Stimulated activated memory B cell treated with anti-CD40 and anti-IgM and Interleukin-4, amounts not matched to agents 10 μg/mL and 1 μg/mL and 100 μg/mL, for 72 hours (primary cell): ENCODE results near the gene GAL.
"Not testable (repeated sequence)": the region's sequence is repeated elsewhere in the genome, so short reads cannot be mapped to it uniquely, and the experiment has no call there.

ENCODE experiments used
- ATAC-seq: fragments of 150-1000 bp; cut with Tn5 transposase; 2 replicates; pipeline ENCODE4 v1.10.0; 2021
- H3K27ac Mint-ChIP-seq: one replicate; pipeline ENCODE4 v1.8.0; 2022; ENCODE audit warnings: mild to moderate bottlenecking, mixed read lengths
- H3K27me3 Mint-ChIP-seq: one replicate; pipeline ENCODE4 v1.8.0; 2022; ENCODE audit warnings: mixed read lengths
- H3K36me3 Mint-ChIP-seq: one replicate; pipeline ENCODE4 v1.8.0; 2022; ENCODE audit warnings: mixed read lengths
- H3K4me1 Mint-ChIP-seq: one replicate; pipeline ENCODE4 v1.8.0; 2022; ENCODE audit warnings: mixed read lengths
- H3K4me3 Mint-ChIP-seq: one replicate; pipeline ENCODE4 v1.8.0; 2022; ENCODE audit warnings: mild to moderate bottlenecking, moderate library complexity, mixed read lengths
- H3K9me3 Mint-ChIP-seq: one replicate; pipeline ENCODE4 v1.8.0; 2022; ENCODE audit warnings: mixed read lengths

GAL gene

GRCh38 chr11:68684385-68685356 lies at the start of gene GAL:
Gene GAL, plus strand, starts transcription at chr11:68684544. Its CDS starts 380 bp downstream, at chr11:68684924.
- ATAC-seq, result no peak
- no peak within 1 kb of the TSS for H3K27ac Mint-ChIP-seq
- peaks cover 66% of the 10 kb centered on the region for H3K27me3 Mint-ChIP-seq
- no peaks in the 10 kb centered on the region for H3K9me3 Mint-ChIP-seq
- H3K4me3 Mint-ChIP-seq, result no peak within 1 kb of the TSS
- no peaks in the 10 kb centered on the region for H3K4me1 Mint-ChIP-seq
- H3K36me3 Mint-ChIP-seq, result no peaks in the 10 kb centered on the region

GRCh38 chr11:68634606-68635005 lies 49.7 kb upstream of the GAL start:
- H3K27ac Mint-ChIP-seq, ATAC-seq, H3K9me3 Mint-ChIP-seq, H3K4me3 Mint-ChIP-seq, H3K4me1 Mint-ChIP-seq, H3K36me3 Mint-ChIP-seq: not testable (repeated sequence)
- peaks cover 37% of the 10 kb centered on the region for H3K27me3 Mint-ChIP-seq

GRCh38 chr11:68635172-68635571 lies 49.2 kb upstream of the GAL start:
- not testable (repeated sequence) for H3K27ac Mint-ChIP-seq, H3K36me3 Mint-ChIP-seq, H3K4me3 Mint-ChIP-seq, ATAC-seq, H3K4me1 Mint-ChIP-seq, H3K9me3 Mint-ChIP-seq
- peaks cover 37% of the 10 kb centered on the region for H3K27me3 Mint-ChIP-seq

GRCh38 chr11:68635883-68636282 lies 48.5 kb upstream of the GAL start:
- H3K4me1 Mint-ChIP-seq, H3K36me3 Mint-ChIP-seq, H3K4me3 Mint-ChIP-seq, H3K9me3 Mint-ChIP-seq, ATAC-seq, H3K27ac Mint-ChIP-seq: not testable (repeated sequence)
- peaks cover 37% of the 10 kb centered on the region for H3K27me3 Mint-ChIP-seq

- H3K36me3 Mint-ChIP-seq, result not testable (repeated sequence)
Measured at GRCh38 chr11:68639322-68639721, 45.0 kb upstream of the GAL start.

GRCh38 chr11:68641880-68642279 lies 42.5 kb upstream of the GAL start:
- Mint-ChIP-seq H3K36me3 (no peaks in the 10 kb centered on the region), H3K4me1 (no peaks in the 10 kb centered on the region), H3K4me3 (no peak overlapping the region), H3K27ac (no peak overlapping the region), H3K27me3 (peaks cover 6% of the 10 kb centered on the region), H3K9me3 (peaks cover 10% of the 10 kb centered on the region)
- no peak for ATAC-seq

More at GRCh38 chr11:68639322-68639721, 45.0 kb upstream of the GAL start:
- not testable (repeated sequence) for ATAC-seq, H3K4me3 Mint-ChIP-seq, H3K27ac Mint-ChIP-seq, H3K4me1 Mint-ChIP-seq, H3K9me3 Mint-ChIP-seq
- peaks cover 32% of the 10 kb centered on the region for H3K27me3 Mint-ChIP-seq

- Mint-ChIP-seq H3K27ac (no peak overlapping the region), H3K9me3 (peaks cover 17% of the 10 kb centered on the region), H3K4me1 (no peaks in the 10 kb centered on the region), H3K27me3 (no peaks in the 10 kb centered on the region), H3K36me3 (no peaks in the 10 kb centered on the region), H3K4me3 (no peak overlapping the region)
- ATAC-seq, result no peak
Measured at GRCh38 chr11:68643585-68643984, 40.8 kb upstream of the GAL start.

GRCh38 chr11:68646832-68647231 lies 37.5 kb upstream of the GAL start:
- Mint-ChIP-seq H3K4me1 (peaks cover under 1% of the 10 kb centered on the region), H3K36me3 (no peaks in the 10 kb centered on the region), H3K27ac (no peak overlapping the region), H3K9me3 (peaks cover 17% of the 10 kb centered on the region), H3K4me3 (no peak overlapping the region), H3K27me3 (peaks cover 10% of the 10 kb centered on the region)
- ATAC-seq, result no peak

GRCh38 chr11:68649851-68650555 lies 34.3 kb upstream of the GAL start:
- no peaks in the 10 kb centered on the region for H3K36me3 Mint-ChIP-seq
- H3K9me3 Mint-ChIP-seq, result peaks cover 13% of the 10 kb centered on the region
- peaks cover 41% of the 10 kb centered on the region for H3K27me3 Mint-ChIP-seq
- no peak overlapping the region for H3K4me3 Mint-ChIP-seq
- ATAC-seq, result no peak
- H3K4me1 Mint-ChIP-seq, result peaks cover 14% of the 10 kb centered on the region
- H3K27ac Mint-ChIP-seq, result no peak overlapping the region

GRCh38 chr11:68650801-68651200 lies 33.5 kb upstream of the GAL start:
- no peak for ATAC-seq
- H3K4me3 Mint-ChIP-seq, result no peak overlapping the region
- peaks cover 13% of the 10 kb centered on the region for H3K9me3 Mint-ChIP-seq
- no peaks in the 10 kb centered on the region for H3K36me3 Mint-ChIP-seq
- H3K4me1 Mint-ChIP-seq, result peaks cover 14% of the 10 kb centered on the region
- H3K27ac Mint-ChIP-seq, result no peak overlapping the region
- peaks cover 49% of the 10 kb centered on the region for H3K27me3 Mint-ChIP-seq

GRCh38 chr11:68651208-68651984 lies 32.9 kb upstream of the GAL start:
- ATAC-seq, result no peak
- no peak overlapping the region for H3K27ac Mint-ChIP-seq

GRCh38 chr11:68651985-68652682 lies 32.2 kb upstream of the GAL start:
- Mint-ChIP-seq H3K27me3 (peaks cover 62% of the 10 kb centered on the region), H3K4me1 (peaks cover 14% of the 10 kb centered on the region), H3K36me3 (no peaks in the 10 kb centered on the region), H3K4me3 (no peak overlapping the region), H3K27ac (no peak overlapping the region), H3K9me3 (peaks cover 6% of the 10 kb centered on the region)
- ATAC-seq, result no peak

More at GRCh38 chr11:68651208-68651984, 32.9 kb upstream of the GAL start:
- Mint-ChIP-seq H3K27me3 (peaks cover 54% of the 10 kb centered on the region), H3K4me1 (peaks cover 14% of the 10 kb centered on the region), H3K36me3 (no peaks in the 10 kb centered on the region), H3K4me3 (no peak overlapping the region), H3K9me3 (peaks cover 10% of the 10 kb centered on the region)

GRCh38 chr11:68652683-68653156 lies 31.6 kb upstream of the GAL start:
- H3K36me3 Mint-ChIP-seq, result no peaks in the 10 kb centered on the region
- H3K27me3 Mint-ChIP-seq, result peaks cover 68% of the 10 kb centered on the region
- ATAC-seq, result peak; percentile 46
- H3K27ac Mint-ChIP-seq, result no peak overlapping the region
- H3K9me3 Mint-ChIP-seq, result peaks cover under 1% of the 10 kb centered on the region
- peaks cover 14% of the 10 kb centered on the region for H3K4me1 Mint-ChIP-seq
- no peak overlapping the region for H3K4me3 Mint-ChIP-seq
